Right lung (tissue), 5 donors: ENCODE results near the gene TIAL1. TPM values are rescaled to one million over a fixed set of nuclear protein-coding genes. Genes with fewer than 3 reads are reported as not detected.
A peak's percentile ranks its signal among the peaks of the same experiment; 100 is the strongest.

Source experiments
- DNase-seq, 2 donors: peaks; one replicate each; pipeline ENCODE4 v3.0.0-alpha.2; 2013
- polyA plus RNA-seq, 5 donors: library from polyadenylated mRNA; unstranded; fragments of 120-200 nt; gene quantifications; one replicate each; pipeline versions ENCODE4 v1.2.1 to v1.2.3, GENCODE V29; 2013; ENCODE audit warnings: inconsistent platforms in 1 of 5, low replicate concordance in 1 of 5; ENCODE audit not compliant: insufficient read length in 5 of 5, insufficient read depth in 1 of 5

TIAL1 gene
- polyA plus RNA-seq, 5 donors = 138 to 229 (median 193) TPM

- DNase-seq = no peak
Observed at GRCh38 chr10:119555178-119555784, 41.5 kb downstream of the TIAL1 start.

GRCh38 chr10:119550827-119551226 lies 45.9 kb downstream of the TIAL1 start:
- no peak for DNase-seq

GRCh38 chr10:119549247-119549999 lies 47.3 kb downstream of the TIAL1 start:
- no peak for DNase-seq

GRCh38 chr10:119546009-119546408 lies 50.8 kb downstream of the TIAL1 start:
- no peak for DNase-seq

GRCh38 chr10:119545310-119545709 lies 51.5 kb downstream of the TIAL1 start:
- no peak for DNase-seq

- no peak for DNase-seq
Observed at GRCh38 chr10:119543814-119544642, 52.7 kb downstream of the TIAL1 start.

GRCh38 chr10:119542988-119543813 lies 53.6 kb downstream of the TIAL1 start:
- DNase-seq = peak; percentile 26 to 29

- DNase-seq = peak; percentile 16 to 25
Observed at GRCh38 chr10:119542357-119542987, 54.3 kb downstream of the TIAL1 start, which contains the start of gene RGS10. Gene RGS10, minus strand, starts transcription at chr10:119542719. Its CDS starts 81 bp downstream, at chr10:119542638.

GRCh38 chr10:119541459-119542356 lies 55.1 kb downstream of the TIAL1 start:
- no peak for DNase-seq

GRCh38 chr10:119541046-119541445 lies 55.7 kb downstream of the TIAL1 start:
- no peak for DNase-seq

GRCh38 chr10:119540038-119540437 lies 56.7 kb downstream of the TIAL1 start:
- DNase-seq = no peak

- DNase-seq = no peak
Observed at GRCh38 chr10:119539359-119539825, 57.4 kb downstream of the TIAL1 start.

GRCh38 chr10:119538632-119539358 lies 58.0 kb downstream of the TIAL1 start:
- no peak for DNase-seq

- DNase-seq = no peak
Observed at GRCh38 chr10:119537953-119538630, 58.7 kb downstream of the TIAL1 start.

- no peak for DNase-seq
Observed at GRCh38 chr10:119536508-119537025, 60.2 kb downstream of the TIAL1 start.

GRCh38 chr10:119535837-119536507 lies 60.8 kb downstream of the TIAL1 start:
- no peak for DNase-seq

GRCh38 chr10:119535305-119535704 lies 61.5 kb downstream of the TIAL1 start:
- no peak for DNase-seq

- no peak for DNase-seq
Observed at GRCh38 chr10:119533473-119533872, 63.3 kb downstream of the TIAL1 start.
